Measurements from ENCODE around the gene AP2B1. TPM values are rescaled to one million over a fixed set of nuclear protein-coding genes. Genes with fewer than 3 reads are reported as not detected.

AP2B1 gene
- total RNA-seq, 1 experiment from 2014 or later: 195 TPM

DNA sequence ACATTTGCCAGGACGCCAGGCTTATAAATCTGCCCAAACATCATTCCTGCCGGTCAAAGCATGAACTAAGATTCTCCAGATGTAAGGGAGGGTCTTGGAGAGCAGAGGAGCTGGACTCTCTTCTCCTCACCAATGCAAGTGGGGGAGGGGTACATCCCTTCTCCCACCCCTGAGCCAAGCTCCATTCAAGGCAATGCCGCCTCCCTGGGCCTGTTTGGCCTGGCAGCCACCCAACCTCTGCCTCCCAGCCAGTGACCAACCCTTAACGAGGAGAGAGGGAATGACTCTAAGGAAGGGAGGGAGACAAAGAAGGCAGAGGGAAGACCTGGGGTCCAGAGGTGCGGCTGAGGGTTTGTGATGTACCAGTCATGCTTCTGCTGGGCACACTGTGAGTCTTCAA, 187.4 kb downstream of the AP2B1 start:
- ATAC-seq: no peak; the same call in 1 of the 2 replicates
- CTCF ChIA-PET: interaction anchor here (1.2 to 4.3 kb wide), 5 partner anchors 10 to 74 kb away, joined by 3 to 60 read pairs (median 7); partner anchors contain the start of gene TAF15
- 0 out of 2 replicates have a peak, but pooled peaks cover 3% of the 10 kb centered on the region for H3K9me3 Mint-ChIP-seq
- H3K36me3 Mint-ChIP-seq: no peaks in the 10 kb centered on the region
- no peak for DNase-seq (ENCODE audit: low spot score)
- POLR2A ChIA-PET: interaction anchor here (1.1 kb wide), 1 partner anchor 10 kb away, joined by 3 read pairs; no protein-coding TSS in a partner anchor
- H3K4me1 Mint-ChIP-seq: peaks cover 33% of the 10 kb centered on the region
- TF ChIP-seq, protein P1, sequence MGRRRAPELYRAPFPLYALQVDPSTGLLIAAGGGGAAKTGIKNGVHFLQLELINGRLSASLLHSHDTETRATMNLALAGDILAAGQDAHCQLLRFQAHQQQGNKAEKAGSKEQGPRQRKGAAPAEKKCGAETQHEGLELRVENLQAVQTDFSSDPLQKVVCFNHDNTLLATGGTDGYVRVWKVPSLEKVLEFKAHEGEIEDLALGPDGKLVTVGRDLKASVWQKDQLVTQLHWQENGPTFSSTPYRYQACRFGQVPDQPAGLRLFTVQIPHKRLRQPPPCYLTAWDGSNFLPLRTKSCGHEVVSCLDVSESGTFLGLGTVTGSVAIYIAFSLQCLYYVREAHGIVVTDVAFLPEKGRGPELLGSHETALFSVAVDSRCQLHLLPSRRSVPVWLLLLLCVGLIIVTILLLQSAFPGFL (CRISPR knock-in tag; IDR thresholded peaks at IDR 0.05; ENCODE audit: borderline replicate concordance): no peak
- TF ChIP-seq NFE2L1 (CRISPR knock-in tag; IDR thresholded peaks at IDR 0.05): no peak
- no peak for TF ChIP-seq ZNF416 (CRISPR knock-in tag; IDR thresholded peaks at IDR 0.05)
- TF ChIP-seq, protein P2, sequence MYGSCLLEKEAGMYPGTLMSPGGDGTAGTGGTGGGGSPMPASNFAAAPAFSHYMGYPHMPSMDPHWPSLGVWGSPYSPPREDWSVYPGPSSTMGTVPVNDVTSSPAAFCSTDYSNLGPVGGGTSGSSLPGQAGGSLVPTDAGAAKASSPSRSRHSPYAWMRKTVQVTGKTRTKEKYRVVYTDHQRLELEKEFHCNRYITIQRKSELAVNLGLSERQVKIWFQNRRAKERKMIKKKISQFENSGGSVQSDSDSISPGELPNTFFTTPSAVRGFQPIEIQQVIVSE (CRISPR knock-in tag; IDR thresholded peaks at IDR 0.05; ENCODE audit: borderline replicate concordance): no peak
- no peak for TF ChIP-seq GRHL2 (CRISPR knock-in tag; IDR thresholded peaks at IDR 0.05; ENCODE audit: insufficient replicate concordance, severe bottlenecking)
- TF ChIP-seq ZNF423 (CRISPR knock-in tag; IDR thresholded peaks at IDR 0.05): no peak
- TF ChIP-seq NFATC4 (CRISPR knock-in tag; IDR thresholded peaks at IDR 0.05): no peak
- TF ChIP-seq OVOL2 (CRISPR knock-in tag; IDR thresholded peaks at IDR 0.05; ENCODE audit: borderline replicate concordance): no peak
- no peak for TF ChIP-seq ATF1 (CRISPR knock-in tag; IDR thresholded peaks at IDR 0.05)
- no peak for TF ChIP-seq RELA (CRISPR knock-in tag; IDR thresholded peaks at IDR 0.05; ENCODE audit: borderline replicate concordance)
- no peak for TF ChIP-seq JUN (CRISPR knock-in tag; IDR thresholded peaks at IDR 0.05)
- no peak for TF ChIP-seq ZNF512 (CRISPR knock-in tag; IDR thresholded peaks at IDR 0.05; ENCODE audit: borderline replicate concordance)
- TF ChIP-seq, protein P3, sequence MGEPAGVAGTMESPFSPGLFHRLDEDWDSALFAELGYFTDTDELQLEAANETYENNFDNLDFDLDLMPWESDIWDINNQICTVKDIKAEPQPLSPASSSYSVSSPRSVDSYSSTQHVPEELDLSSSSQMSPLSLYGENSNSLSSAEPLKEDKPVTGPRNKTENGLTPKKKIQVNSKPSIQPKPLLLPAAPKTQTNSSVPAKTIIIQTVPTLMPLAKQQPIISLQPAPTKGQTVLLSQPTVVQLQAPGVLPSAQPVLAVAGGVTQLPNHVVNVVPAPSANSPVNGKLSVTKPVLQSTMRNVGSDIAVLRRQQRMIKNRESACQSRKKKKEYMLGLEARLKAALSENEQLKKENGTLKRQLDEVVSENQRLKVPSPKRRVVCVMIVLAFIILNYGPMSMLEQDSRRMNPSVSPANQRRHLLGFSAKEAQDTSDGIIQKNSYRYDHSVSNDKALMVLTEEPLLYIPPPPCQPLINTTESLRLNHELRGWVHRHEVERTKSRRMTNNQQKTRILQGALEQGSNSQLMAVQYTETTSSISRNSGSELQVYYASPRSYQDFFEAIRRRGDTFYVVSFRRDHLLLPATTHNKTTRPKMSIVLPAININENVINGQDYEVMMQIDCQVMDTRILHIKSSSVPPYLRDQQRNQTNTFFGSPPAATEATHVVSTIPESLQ (CRISPR knock-in tag; IDR thresholded peaks at IDR 0.05): no peak
- TF ChIP-seq GTF2I (CRISPR knock-in tag; conservative IDR thresholded peaks at IDR 0.05): no peak
- TF ChIP-seq FOXJ3 (CRISPR knock-in tag; IDR thresholded peaks at IDR 0.05; ENCODE audit: borderline replicate concordance): no peak
- no peak for TF ChIP-seq CBFB (CRISPR knock-in tag; IDR thresholded peaks at IDR 0.05; ENCODE audit: low read depth)
- no peak for TF ChIP-seq USF1 (CRISPR knock-in tag; IDR thresholded peaks at IDR 0.05)
- TF ChIP-seq NR2C2 (CRISPR knock-in tag; IDR thresholded peaks at IDR 0.05): no peak
- TF ChIP-seq, protein P4, sequence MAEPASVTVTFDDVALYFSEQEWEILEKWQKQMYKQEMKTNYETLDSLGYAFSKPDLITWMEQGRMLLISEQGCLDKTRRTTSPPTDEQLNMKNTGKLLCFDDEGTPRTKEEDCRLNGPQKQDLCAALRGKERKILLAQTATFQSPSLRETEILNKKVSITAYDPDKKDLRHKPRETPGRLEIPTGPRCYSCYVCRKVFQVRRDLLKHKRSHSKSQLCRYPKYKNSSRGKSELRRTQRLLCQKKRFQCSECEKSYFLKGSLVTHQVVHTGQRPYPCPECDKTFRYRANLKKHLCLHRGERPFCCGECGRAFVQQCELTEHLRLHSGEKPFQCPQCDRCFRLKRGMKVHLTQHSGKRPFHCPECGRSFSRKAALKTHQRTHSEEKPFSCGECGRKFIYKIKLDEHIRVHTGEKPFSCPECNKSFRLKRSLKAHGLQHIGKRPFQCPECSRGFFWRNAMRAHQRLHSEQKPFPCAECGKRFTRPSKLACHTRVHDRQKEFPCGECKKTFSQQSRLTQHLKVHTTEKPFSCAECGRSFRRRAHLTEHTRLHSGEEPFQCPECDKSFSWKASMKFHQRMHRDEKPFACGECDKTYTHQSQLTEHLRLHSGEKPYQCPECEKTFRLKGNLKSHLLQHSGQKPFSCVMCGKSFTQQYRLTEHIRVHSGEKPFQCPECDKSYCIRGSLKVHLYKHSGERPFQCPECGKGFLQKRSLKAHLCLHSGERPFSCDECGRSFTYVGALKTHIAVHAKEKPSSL (CRISPR knock-in tag; conservative IDR thresholded peaks at IDR 0.05): no peak
- H3K27me3 Mint-ChIP-seq (ENCODE audit: low read depth): no peaks in the 10 kb centered on the region
- no peak overlapping the region for H3K4me3 Mint-ChIP-seq
- H3K27ac Mint-ChIP-seq: no peak overlapping the region
